Neural cell (in vitro differentiated cells): Measurements from ENCODE around the gene ZNF892. TPM values are rescaled to one million over a fixed set of nuclear protein-coding genes. Genes with fewer than 3 reads are reported as not detected.

ENCODE experiments used
- H2AFZ ChIP-seq: fragments of 200-600, 300-800 bp; sonication (generic), shearing (Covaris generic); 2 replicates; pipeline ENCODE4 v1.6.0; 2014; ENCODE audit warnings: low read depth, mild to moderate bottlenecking, antibody characterized with exemption, low read length, moderate library complexity
- H3F3A ChIP-seq: fragments of 200-600 bp; shearing (Covaris generic); 2 replicates; pipeline ENCODE4 v1.6.1; 2016; ENCODE audit warnings: mild to moderate bottlenecking, moderate library complexity, mixed read lengths, antibody characterized with exemption, low read length; ENCODE audit not compliant: insufficient read depth, poor library complexity, severe bottlenecking
- H3K27ac ChIP-seq: fragments of 200-600, 300-800 bp; sonication (generic), shearing (Covaris generic); 2 replicates; pipeline ENCODE4 v1.5.1; 2014; ENCODE audit warnings: mild to moderate bottlenecking, low read length, moderate library complexity
- H3K27me3 ChIP-seq: fragments of 300-800, 200-600 bp; sonication (generic), shearing (Covaris generic); 2 replicates; pipeline ENCODE4 v1.6.0; 2014; ENCODE audit warnings: mild to moderate bottlenecking, low read depth, low read length, moderate library complexity; ENCODE audit not compliant: insufficient read depth
- H3K36me3 ChIP-seq: fragments of 300-800, 200-600 bp; sonication (generic), shearing (Covaris generic); 2 replicates; pipeline ENCODE4 v1.5.1; 2014; ENCODE audit warnings: mild to moderate bottlenecking, antibody characterized with exemption, low read length, moderate library complexity; ENCODE audit not compliant: insufficient read depth
- H3K4me2 ChIP-seq: fragments of 300-800, 200-600 bp; sonication (generic), shearing (Covaris generic); 2 replicates; pipeline ENCODE4 v1.6.0; 2014; ENCODE audit warnings: mild to moderate bottlenecking, low read length
- H3K4me3 ChIP-seq: fragments of 300-800, 200-600 bp; sonication (generic), shearing (Covaris generic); 2 replicates; pipeline ENCODE4 v1.5.1; 2014; ENCODE audit warnings: mild to moderate bottlenecking, low read length, moderate library complexity
- H3K79me2 ChIP-seq: fragments of 200-600 bp; shearing (Covaris generic); replicated peaks from 2 replicates; pipeline ENCODE4 v1.6.0; 2014; ENCODE audit warnings: mild to moderate bottlenecking, low read length, moderate library complexity; ENCODE audit not compliant: insufficient read depth
- H3K9ac ChIP-seq: fragments of 300-800, 200-600 bp; sonication (generic), shearing (Covaris generic); 2 replicates; pipeline ENCODE4 v1.6.1; 2016; ENCODE audit warnings: mild to moderate bottlenecking, low read length, mixed read lengths
- H3K9me2 ChIP-seq: fragments of 200-600 bp; shearing (Covaris generic); 2 replicates; pipeline ENCODE4 v1.6.1; 2016; ENCODE audit warnings: mild to moderate bottlenecking, low read length, mixed read lengths; ENCODE audit not compliant: insufficient read depth
- H3K9me3 ChIP-seq: fragments of 200-600, 300-800 bp; sonication (generic), shearing (Covaris generic); 2 replicates; pipeline ENCODE4 v1.6.1; 2016; ENCODE audit warnings: mild to moderate bottlenecking, mixed run types, low read length, moderate library complexity, mixed read lengths
- H4K20me1 ChIP-seq: fragments of 200-600 bp; shearing (Covaris generic); 2 replicates; pipeline ENCODE4 v1.6.1; 2016; ENCODE audit warnings: mild to moderate bottlenecking, mixed run types; ENCODE audit not compliant: insufficient read depth
- CTCF ChIP-seq: fragments of 450-650 bp; IDR thresholded peaks from 2 replicates; pipeline ENCODE4 v1.5.1; 2014; ENCODE audit warnings: antibody characterized with exemption, mild to moderate bottlenecking, moderate library complexity; ENCODE audit not compliant: poor library complexity, severe bottlenecking
- EP300 ChIP-seq: fragments of 450-650 bp; conservative IDR thresholded peaks from 2 replicates; pipeline ENCODE4 v1.6.1; 2014; ENCODE audit warnings: antibody characterized with exemption, mild to moderate bottlenecking, moderate library complexity; ENCODE audit not compliant: poor library complexity, severe bottlenecking
- EZH2 ChIP-seq: fragments of 200-600, 300-800 bp; shearing (Covaris generic), sonication (generic); IDR thresholded peaks from 2 replicates; pipeline ENCODE4 v1.6.1; 2014; ENCODE audit warnings: antibody characterized with exemption, low read length, borderline replicate concordance, mild to moderate bottlenecking; ENCODE audit not compliant: insufficient read depth, poor library complexity, severe bottlenecking
- MXI1 ChIP-seq: fragments of 450-650 bp; conservative IDR thresholded peaks from 2 replicates; pipeline ENCODE4 v1.6.1; 2014; ENCODE audit warnings: antibody characterized with exemption, mild to moderate bottlenecking; ENCODE audit not compliant: poor library complexity, severe bottlenecking
- POLR2AphosphoS5 ChIP-seq: IDR thresholded peaks from 2 replicates; pipeline ENCODE4 v1.6.1; 2012
- RAD21 ChIP-seq: fragments of 450-650 bp; conservative IDR thresholded peaks from 2 replicates; pipeline ENCODE4 v1.6.1; 2014; ENCODE audit warnings: antibody characterized with exemption, mild to moderate bottlenecking, moderate library complexity
- REST ChIP-seq: IDR thresholded peaks from 2 replicates; pipeline ENCODE4 v1.6.1; 2012; ENCODE audit warnings: borderline replicate concordance
- SMC3 ChIP-seq: fragments of 450-650 bp; conservative IDR thresholded peaks from 2 replicates; pipeline ENCODE4 v1.6.1; 2014; ENCODE audit warnings: antibody characterized with exemption, mild to moderate bottlenecking, moderate library complexity; ENCODE audit not compliant: poor library complexity
- TAF1 ChIP-seq: IDR thresholded peaks from 2 replicates; pipeline ENCODE4 v1.6.1; 2012; ENCODE audit warnings: low read depth
- polyA plus RNA-seq: library from polyadenylated mRNA; depleted of rRNA; stranded (reverse); fragments of >200 nt; gene quantifications from 2 replicates; pipeline ENCODE4 v1.2.3, GENCODE V29; 2014

The ZNF892 gene
- polyA plus RNA-seq, 1 donor from 2014 or later: 8.0 TPM

GRCh38 chr2:95165030-95165370 lies 42.3 kb upstream of the ZNF892 start:
- Histone ChIP-seq H2AFZ (peak overlapping the region; percentile 97), H3K9ac (peak overlapping the region; percentile 87), H3F3A (peaks cover 2% of the 10 kb centered on the region), H3K27ac (peak overlapping the region; percentile 95), H3K36me3 (no peaks in the 10 kb centered on the region), H3K4me2 (peak overlapping the region; percentile 96), H3K27me3 (no peaks in the 10 kb centered on the region), H4K20me1 (no peaks in the 10 kb centered on the region), H3K9me3 (no peaks in the 10 kb centered on the region), H3K79me2 (peaks cover 18% of the 10 kb centered on the region), H3K9me2 (no peaks in the 10 kb centered on the region), H3K4me3 (peak overlapping the region; percentile 83)
- no peak for TF ChIP-seq RAD21
- TF ChIP-seq EZH2: no peak
- no peak for TF ChIP-seq POLR2AphosphoS5
- no peak for TF ChIP-seq TAF1

- Histone ChIP-seq H3K79me2 (peaks cover 18% of the 10 kb centered on the region), H3K4me3 (peak within 1 kb of the TSS; percentile 83), H3K36me3 (no peaks in the 10 kb centered on the region), H4K20me1 (no peaks in the 10 kb centered on the region), H3K27ac (peak within 1 kb of the TSS; percentile 95), H3K9me2 (no peaks in the 10 kb centered on the region), H3K27me3 (no peaks in the 10 kb centered on the region), H3F3A (no peaks in the 10 kb centered on the region), H3K9ac (peak within 1 kb of the TSS; percentile 87), H3K4me2 (peak within 1 kb of the TSS; percentile 96), H2AFZ (peak within 1 kb of the TSS; percentile 97), H3K9me3 (no peaks in the 10 kb centered on the region)
- TF ChIP-seq MXI1 (peak; percentile 97), POLR2AphosphoS5 (peak; percentile 94), SMC3 (peak; percentile 40), REST (peak; percentile 85), RAD21 (peak; percentile 38), CTCF (peak; percentile 54), EP300 (peak; percentile 83), EZH2 (no peak), TAF1 (peak; percentile 91)
Measured at GRCh38 chr2:95165371-95166064, 41.8 kb upstream of the ZNF892 start, which contains the start of gene ZNF2. Gene ZNF2 (plus strand): TSS chr2:95165809. CDS start chr2:95176227, 10,418 bp downstream.
